ENCODE results near the gene RBM4B.

RBM4B gene

DNA sequence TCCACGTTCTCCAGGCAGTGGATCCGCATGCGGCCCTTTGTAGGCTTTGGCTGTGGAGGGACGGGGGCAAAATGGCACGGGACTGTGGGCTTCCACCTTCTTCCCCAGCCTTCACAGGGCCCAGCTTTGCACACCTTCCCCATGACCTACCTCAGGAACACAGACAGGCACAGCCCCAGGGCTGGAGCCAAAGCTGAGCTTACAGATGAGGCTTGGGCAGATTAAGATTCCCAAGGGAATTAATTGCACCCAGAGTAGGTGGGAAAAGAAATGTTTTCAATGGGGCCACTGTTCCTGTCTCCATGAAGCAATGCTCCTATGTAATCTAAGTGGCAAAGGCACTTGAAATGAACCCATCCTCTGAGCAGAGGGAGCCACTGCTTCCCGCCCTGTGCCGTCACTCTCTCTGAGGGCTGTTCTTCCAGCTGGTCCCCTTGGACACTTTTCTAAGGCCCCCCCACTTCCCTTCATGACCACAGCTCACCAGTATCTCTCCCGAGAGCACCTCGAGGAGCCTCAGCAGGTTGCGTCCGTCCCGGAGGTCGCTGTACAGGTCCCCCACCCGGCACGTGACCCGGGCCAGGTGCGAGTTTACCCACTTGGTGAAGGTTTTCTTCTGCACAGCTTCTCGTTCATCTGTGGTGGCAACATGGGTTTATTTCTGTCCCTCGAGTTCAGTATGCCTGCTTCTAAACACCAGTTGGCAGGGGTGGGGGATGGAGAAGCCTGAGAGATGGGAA, 37.8 kb upstream of the RBM4B start:
- no peak overlapping the region for H3K4me3 ChIP-seq (ENCODE audit: control insufficient read depth, low read depth, low read length)
- TF ChIP-seq, protein P1, sequence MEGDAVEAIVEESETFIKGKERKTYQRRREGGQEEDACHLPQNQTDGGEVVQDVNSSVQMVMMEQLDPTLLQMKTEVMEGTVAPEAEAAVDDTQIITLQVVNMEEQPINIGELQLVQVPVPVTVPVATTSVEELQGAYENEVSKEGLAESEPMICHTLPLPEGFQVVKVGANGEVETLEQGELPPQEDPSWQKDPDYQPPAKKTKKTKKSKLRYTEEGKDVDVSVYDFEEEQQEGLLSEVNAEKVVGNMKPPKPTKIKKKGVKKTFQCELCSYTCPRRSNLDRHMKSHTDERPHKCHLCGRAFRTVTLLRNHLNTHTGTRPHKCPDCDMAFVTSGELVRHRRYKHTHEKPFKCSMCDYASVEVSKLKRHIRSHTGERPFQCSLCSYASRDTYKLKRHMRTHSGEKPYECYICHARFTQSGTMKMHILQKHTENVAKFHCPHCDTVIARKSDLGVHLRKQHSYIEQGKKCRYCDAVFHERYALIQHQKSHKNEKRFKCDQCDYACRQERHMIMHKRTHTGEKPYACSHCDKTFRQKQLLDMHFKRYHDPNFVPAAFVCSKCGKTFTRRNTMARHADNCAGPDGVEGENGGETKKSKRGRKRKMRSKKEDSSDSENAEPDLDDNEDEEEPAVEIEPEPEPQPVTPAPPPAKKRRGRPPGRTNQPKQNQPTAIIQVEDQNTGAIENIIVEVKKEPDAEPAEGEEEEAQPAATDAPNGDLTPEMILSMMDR (IDR thresholded peaks at IDR 0.05; ENCODE audit: control insufficient read depth, insufficient read depth, low read depth, low read length, missing control alignments), result no peak
- DNase-seq (ENCODE audit: low read depth), result no peak

DNA sequence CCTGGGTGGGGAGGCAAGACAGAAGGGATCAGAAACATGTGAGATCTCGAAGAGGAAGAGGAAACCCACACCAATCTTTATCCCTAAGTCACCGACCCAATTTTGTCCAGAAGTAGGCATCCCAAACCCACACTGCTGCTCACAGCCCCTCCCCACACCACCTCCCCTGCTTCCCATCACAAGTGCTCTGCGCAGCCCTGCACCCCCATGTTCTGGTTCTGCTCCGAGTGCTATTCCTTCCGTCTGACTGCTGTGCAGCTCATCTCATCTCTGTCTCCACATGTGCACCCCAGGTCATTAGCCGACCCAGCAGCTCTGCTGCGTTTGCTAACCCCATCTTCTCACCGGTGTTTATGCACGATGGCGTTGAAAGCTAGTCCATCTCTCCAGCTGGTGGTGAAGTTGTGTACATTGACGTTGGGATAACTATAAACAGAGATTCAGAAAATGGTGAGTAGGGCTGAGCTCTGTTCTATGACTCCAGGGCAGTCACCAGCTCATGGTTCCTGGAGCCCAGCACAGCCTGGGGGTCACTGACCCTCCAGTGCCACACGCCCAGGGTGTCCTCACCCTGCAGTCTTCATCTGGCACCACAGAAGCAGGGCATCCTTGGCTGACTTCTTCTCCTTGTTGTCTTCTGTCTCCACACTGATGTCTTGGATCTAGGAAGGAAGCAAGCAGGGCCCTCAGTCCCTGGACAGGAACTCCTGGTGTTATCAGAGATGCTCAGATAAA, 36.2 kb upstream of the RBM4B start:
- TF ChIP-seq, protein P1 (IDR thresholded peaks at IDR 0.05; ENCODE audit: control insufficient read depth, insufficient read depth, low read depth, low read length, missing control alignments), result no peak
- H3K4me3 ChIP-seq (ENCODE audit: control insufficient read depth, low read depth, low read length), result no peak overlapping the region
- no peak for DNase-seq (ENCODE audit: low read depth)

DNA sequence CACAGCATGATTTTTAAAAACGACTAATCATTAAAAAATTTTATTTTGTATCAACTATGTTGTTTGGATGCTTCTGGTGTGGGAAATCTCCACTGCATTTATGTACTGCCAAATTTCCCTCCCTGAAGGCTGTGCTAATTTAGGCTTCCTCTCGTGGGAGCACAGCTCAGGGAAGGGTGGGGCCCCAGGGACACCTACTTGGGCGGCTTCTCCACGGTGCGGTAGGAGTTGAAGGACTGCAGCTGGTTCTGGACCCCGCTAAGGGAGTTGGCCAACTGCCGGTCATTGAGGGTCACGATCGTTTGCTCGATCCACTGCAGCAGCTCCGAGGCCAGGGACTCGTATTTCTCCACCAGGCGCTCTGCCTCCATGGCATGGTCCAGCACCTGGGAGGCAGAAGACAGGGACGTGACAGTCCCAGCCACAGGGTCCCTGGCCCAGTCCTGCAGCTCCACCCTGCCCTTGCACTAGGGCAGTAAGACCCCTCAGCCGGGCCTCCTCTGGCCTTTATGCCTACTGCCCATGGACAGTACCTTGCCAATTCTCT, 32.8 kb upstream of the RBM4B start:
- H3K4me3 ChIP-seq (ENCODE audit: control insufficient read depth, low read depth, low read length), result no peak overlapping the region
- TF ChIP-seq, protein P1 (IDR thresholded peaks at IDR 0.05; ENCODE audit: control insufficient read depth, insufficient read depth, low read depth, low read length, missing control alignments), result no peak
- DNase-seq (ENCODE audit: low read depth), result no peak

DNA sequence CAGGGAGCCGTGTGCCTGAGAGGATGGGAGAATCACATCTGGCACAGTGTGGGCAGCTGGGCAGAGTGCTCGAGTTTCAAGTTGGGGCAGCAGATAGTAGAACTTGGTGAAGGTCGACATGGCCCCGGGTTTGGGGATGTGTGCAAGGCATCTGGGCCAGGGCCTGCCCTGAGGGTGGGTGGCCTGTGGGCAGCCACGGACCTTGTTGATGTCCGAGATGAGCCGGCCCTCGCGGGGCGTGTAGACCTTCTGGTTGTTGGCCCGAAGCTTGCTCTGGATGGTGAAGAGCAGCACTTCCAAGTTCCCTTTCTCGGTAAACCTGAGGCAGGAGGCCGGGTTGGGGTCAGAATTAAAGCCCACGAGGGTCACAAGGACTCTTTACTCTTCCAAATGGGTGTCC, 31.0 kb upstream of the RBM4B start:
- DNase-seq (ENCODE audit: low read depth), result no peak
- no peak overlapping the region for H3K4me3 ChIP-seq (ENCODE audit: control insufficient read depth, low read depth, low read length)

DNA sequence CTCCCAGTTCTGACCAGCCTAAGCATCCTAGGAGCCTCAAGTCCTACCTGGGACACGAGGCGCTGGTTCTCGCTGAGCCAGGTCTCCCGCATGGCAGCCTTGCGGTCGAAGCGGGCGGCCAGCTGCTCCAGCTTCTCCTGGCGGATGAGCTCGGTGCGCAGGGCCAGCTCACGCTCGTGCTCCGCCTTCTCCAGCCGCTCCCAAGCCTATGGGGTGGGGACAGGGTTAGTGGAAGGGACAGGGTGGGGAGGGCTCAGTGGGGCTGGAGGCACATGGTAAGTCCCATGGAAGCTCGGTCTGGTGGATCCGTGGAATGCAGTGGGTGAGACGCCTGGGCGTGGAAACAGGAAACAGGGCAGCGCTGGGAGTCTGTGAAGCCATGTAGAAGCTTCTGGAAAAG, 30.4 kb upstream of the RBM4B start:
- TF ChIP-seq, protein P1 (IDR thresholded peaks at IDR 0.05; ENCODE audit: control insufficient read depth, insufficient read depth, low read depth, low read length, missing control alignments), result no peak
- no peak for DNase-seq (ENCODE audit: low read depth)
- no peak overlapping the region for H3K4me3 ChIP-seq (ENCODE audit: control insufficient read depth, low read depth, low read length)

More for the DNA sequence above, 31.0 kb upstream of the RBM4B start:
- TF ChIP-seq, protein P1 (IDR thresholded peaks at IDR 0.05; ENCODE audit: control insufficient read depth, insufficient read depth, low read depth, low read length, missing control alignments), result no peak

DNA sequence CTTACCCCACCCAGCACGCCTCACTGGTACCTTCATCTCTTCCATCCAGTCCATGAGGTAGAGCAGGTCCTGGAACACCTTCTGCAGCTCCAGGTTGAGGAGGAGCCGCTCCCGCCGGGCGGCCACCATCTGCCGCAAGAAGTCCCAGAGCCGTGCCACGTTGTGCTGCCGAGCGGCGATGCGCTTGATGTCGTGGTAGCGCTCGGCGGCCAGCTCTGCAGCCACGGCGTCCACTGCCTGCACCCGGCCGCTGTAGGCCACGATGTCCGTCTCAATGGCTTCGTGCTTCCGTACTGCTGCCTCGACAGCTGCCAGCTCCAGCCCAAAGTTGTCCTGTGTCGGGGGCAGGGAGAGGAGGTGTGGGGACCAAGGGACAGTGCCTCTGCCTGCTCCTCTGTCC, 29.8 kb upstream of the RBM4B start:
- DNase-seq (ENCODE audit: low read depth), result no peak
- TF ChIP-seq, protein P1 (IDR thresholded peaks at IDR 0.05; ENCODE audit: control insufficient read depth, insufficient read depth, low read depth, low read length, missing control alignments), result no peak
- no peak overlapping the region for H3K4me3 ChIP-seq (ENCODE audit: control insufficient read depth, low read depth, low read length)
